Kidney tubule cell (primary cell): ENCODE data around the gene PMVK.

Experiments used
- DNase-seq: peaks from one replicate; pipeline ENCODE4 v3.0.0-alpha.2; 2018; ENCODE audit warnings: low spot score

Gene PMVK

GRCh38 chr1:154945962-154946850 is 9.7 kb upstream of the PMVK start:
- no peak for DNase-seq

GRCh38 chr1:154945160-154945961 is 8.8 kb upstream of the PMVK start:
- no peak for DNase-seq

- no peak for DNase-seq
Measured at GRCh38 chr1:154944401-154945159, 8.1 kb upstream of the PMVK start.

- peak; percentile 20 for DNase-seq
Measured at GRCh38 chr1:154943649-154944400, 7.3 kb upstream of the PMVK start.

- no peak for DNase-seq
Measured at GRCh38 chr1:154941333-154942013, 5.0 kb upstream of the PMVK start.

GRCh38 chr1:154940651-154941194 is 4.2 kb upstream of the PMVK start:
- no peak for DNase-seq

GRCh38 chr1:154940213-154940560 is 3.7 kb upstream of the PMVK start:
- no peak for DNase-seq

GRCh38 chr1:154938604-154939399 is 2.3 kb upstream of the PMVK start:
- no peak for DNase-seq

GRCh38 chr1:154937988-154938386 is 1.5 kb upstream of the PMVK start:
- no peak for DNase-seq

- peak; percentile 90 for DNase-seq
Measured at GRCh38 chr1:154937085-154937987, 817 bp upstream of the PMVK start.

- peak; percentile 35 for DNase-seq
Measured at GRCh38 chr1:154935749-154936554, 567 bp downstream of the PMVK start.

GRCh38 chr1:154934358-154934948 is 2.1 kb downstream of the PMVK start:
- DNase-seq, result no peak

GRCh38 chr1:154931940-154932487 is 4.5 kb downstream of the PMVK start:
- peak; percentile 72 for DNase-seq

GRCh38 chr1:154926201-154926600 is 10.3 kb downstream of the PMVK start:
- no peak for DNase-seq

GRCh38 chr1:154925335-154926170 is 11.0 kb downstream of the PMVK start:
- DNase-seq, result no peak

- no peak for DNase-seq
Measured at GRCh38 chr1:154923695-154924094, 12.8 kb downstream of the PMVK start.
